ENCODE measurements around the gene LEMD3. TPM values are rescaled to one million over a fixed set of nuclear protein-coding genes. Genes with fewer than 3 reads are reported as not detected.
A peak's percentile ranks its signal among the peaks of the same experiment; 100 is the strongest.

The LEMD3 gene
- total RNA-seq, result 10 to 100 TPM; 38.3 to 57.3 (median 50.3) TPM

DNA sequence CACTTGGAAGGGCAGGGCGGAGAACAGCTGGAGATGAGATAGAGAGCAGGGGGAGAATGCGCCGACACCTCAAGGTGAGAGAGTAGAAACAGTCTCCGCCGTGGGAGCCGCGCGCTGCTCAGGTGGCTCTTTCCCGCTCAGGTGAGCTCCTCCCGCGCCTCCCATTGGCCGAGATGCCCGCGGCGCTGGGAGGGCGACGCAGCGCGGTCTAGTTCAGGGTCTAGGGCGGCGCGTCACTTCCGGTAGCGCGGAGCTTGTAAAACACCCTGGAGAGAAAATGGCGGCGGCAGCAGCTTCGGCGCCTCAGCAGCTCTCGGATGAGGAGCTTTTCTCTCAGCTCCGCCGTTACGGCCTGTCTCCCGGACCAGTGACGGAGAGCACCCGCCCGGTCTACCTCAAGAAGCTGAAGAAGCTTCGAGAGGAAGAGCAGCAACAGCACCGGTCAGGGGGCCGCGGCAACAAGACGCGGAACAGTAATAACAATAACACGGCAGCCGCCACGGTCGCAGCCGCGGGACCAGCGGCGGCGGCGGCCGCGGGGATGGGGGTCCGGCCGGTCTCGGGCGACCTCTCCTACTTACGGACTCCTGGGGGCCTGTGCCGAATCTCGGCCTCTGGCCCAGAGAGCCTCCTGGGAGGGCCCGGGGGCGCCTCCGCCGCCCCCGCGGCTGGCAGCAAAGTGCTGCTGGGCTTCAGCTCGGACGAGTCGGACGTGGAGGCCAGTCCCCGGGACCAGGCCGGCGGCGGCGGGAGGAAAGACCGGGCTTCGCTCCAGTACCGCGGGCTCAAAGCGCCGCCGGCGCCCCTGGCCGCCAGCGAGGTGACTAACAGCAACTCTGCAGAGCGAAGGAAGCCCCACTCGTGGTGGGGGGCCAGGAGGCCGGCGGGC is at the start of gene LEMD3:
Gene LEMD3, plus strand, starts transcription at position 264 of the 889 bp plus-strand sequence. Its CDS starts 14 bp downstream, at position 278.
- TF ChIP-seq, protein P1, sequence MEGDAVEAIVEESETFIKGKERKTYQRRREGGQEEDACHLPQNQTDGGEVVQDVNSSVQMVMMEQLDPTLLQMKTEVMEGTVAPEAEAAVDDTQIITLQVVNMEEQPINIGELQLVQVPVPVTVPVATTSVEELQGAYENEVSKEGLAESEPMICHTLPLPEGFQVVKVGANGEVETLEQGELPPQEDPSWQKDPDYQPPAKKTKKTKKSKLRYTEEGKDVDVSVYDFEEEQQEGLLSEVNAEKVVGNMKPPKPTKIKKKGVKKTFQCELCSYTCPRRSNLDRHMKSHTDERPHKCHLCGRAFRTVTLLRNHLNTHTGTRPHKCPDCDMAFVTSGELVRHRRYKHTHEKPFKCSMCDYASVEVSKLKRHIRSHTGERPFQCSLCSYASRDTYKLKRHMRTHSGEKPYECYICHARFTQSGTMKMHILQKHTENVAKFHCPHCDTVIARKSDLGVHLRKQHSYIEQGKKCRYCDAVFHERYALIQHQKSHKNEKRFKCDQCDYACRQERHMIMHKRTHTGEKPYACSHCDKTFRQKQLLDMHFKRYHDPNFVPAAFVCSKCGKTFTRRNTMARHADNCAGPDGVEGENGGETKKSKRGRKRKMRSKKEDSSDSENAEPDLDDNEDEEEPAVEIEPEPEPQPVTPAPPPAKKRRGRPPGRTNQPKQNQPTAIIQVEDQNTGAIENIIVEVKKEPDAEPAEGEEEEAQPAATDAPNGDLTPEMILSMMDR (IDR thresholded peaks at IDR 0.05), result peak in 1 of 5 experiments; percentile 13
- TF ChIP-seq POLR2A (IDR thresholded peaks at IDR 0.05) (peak; percentile 69 to 90), EP300 (IDR thresholded peaks at IDR 0.05) (peak; percentile 21 to 95)
- Histone ChIP-seq H3K27me3 (no peaks in the 10 kb centered on the region), H3K4me1 (peaks cover 0 to 48% (median 30%) of the 10 kb centered on the region in 4 donors), H3K27ac (peak within 1 kb of the TSS; percentile 92 to 97 (median 95)), H3K4me3 (peak within 1 kb of the TSS; percentile 87 to 99 (median 90)), H3K9me3 (no peaks in the 10 kb centered on the region), H3K36me3 (no peaks in the 10 kb centered on the region)
- DNase-seq (ENCODE audit: low spot score in 2 of 2), result peak; percentile 86 to 90
- WGBS, 2 donors, result 0 to 1% methylated on average over 39 to 69 of the region's 91 CpGs

DNA sequence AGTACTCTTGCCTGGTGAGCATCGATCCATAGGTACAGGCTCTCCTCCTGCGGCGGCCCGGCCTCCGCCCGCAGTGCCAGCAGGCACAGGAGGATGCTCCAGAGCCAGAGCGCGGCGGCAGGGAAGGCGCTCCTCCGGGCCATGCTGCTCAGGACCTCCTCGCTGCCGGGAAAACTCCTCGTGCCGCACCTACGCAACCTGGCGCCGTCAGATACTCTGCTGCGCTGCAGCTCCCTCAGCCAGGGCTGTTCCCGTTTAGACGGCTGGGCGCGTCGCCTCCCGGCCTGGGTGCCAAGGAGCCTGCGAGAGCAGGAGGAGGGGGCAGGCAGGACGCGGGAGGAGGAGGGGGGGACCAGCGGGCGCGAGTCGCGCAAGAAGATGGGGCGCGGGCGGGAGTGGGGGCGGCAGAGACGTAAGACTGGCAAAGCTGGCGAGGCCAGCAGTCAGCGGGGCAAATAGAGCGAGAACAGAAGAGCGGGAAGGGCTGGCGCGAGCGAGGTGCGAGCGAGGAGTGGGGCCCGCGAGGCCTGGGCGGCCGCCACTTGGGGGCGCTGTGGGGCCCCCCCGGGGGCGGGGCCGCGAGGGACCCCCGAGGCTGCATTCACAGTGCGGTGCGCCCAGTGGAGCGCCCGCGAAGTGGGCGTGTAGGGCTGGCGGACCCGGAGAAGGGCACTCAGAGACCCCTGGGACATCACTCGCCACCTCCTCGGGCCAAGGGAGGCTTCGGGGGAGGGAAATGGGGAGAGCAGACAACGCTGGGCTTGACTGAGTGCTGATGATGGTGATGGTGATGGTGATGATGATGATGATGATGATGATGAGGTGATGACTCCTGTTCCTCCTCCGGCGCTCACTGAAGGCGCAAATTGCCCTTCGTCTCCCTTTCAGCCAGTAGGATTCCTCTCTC is 48.1 kb upstream of the LEMD3 start, which contains the start of gene WIF1:
Gene WIF1, minus strand, starts transcription at position 257 of the 907 bp plus-strand sequence. Its CDS starts 114 bp downstream, at position 143.
- no peak within 1 kb of the TSS for H3K27ac ChIP-seq
- H3K9me3 ChIP-seq, result no peaks in the 10 kb centered on the region
- no peak for DNase-seq (ENCODE audit: low spot score in 2 of 2)
- peaks cover 0 to 92% of the 10 kb centered on the region in 2 donors for H3K27me3 ChIP-seq
- H3K4me3 ChIP-seq, result peak within 1 kb of the TSS in 3 of 4 donors; percentile 25 to 34 (median 30)
- no peaks in the 10 kb centered on the region for H3K36me3 ChIP-seq
- H3K4me1 ChIP-seq, result peaks cover 0 to 17% (median 7%) of the 10 kb centered on the region in 4 donors
- TF ChIP-seq EP300 (IDR thresholded peaks at IDR 0.05) (no peak), POLR2A (IDR thresholded peaks at IDR 0.05) (no peak)
- TF ChIP-seq, protein P1 (IDR thresholded peaks at IDR 0.05), result peak in 1 of 5 experiments; percentile 10
- WGBS, 2 donors, result 5 to 6% methylated on average over 69 to 73 of the region's 73 CpGs

DNA sequence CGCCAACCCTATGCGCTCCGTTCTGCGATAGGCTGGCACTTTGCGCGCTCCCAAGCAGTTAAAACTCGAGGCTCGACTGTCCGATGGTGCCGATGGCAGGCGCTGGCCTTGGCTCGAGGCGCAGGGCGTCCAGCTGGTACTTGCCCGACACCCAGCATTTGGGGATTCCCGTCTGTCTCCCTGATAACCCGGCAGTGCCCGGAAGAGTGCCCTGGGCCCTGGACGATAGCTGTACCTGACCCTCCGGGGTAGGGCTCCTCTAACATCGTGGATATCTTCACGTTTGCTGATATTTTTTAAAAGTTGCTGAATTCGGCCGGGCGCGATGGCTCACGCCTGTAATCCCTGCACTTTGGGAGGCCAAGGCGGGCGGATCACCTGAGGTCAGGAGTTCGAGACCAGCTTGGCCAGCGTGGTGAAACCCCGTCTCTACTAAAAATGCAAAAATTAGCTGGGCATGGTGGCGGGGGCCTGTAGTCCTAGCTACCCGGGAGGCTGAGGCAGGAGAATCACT is 47.4 kb upstream of the LEMD3 start:
- TF ChIP-seq, protein P1 (IDR thresholded peaks at IDR 0.05), result no peak
- TF ChIP-seq POLR2A (IDR thresholded peaks at IDR 0.05) (no peak), EP300 (IDR thresholded peaks at IDR 0.05) (no peak)
- WGBS, 2 donors, result 87 to 90% methylated on average over 34 of the region's 34 CpGs
- Histone ChIP-seq H3K27ac (no peak overlapping the region), H3K4me1 (peaks cover 0 to 17% (median 7%) of the 10 kb centered on the region in 4 donors), H3K4me3 (no peak overlapping the region), H3K36me3 (no peaks in the 10 kb centered on the region), H3K27me3 (peaks cover 0 to 87% of the 10 kb centered on the region in 2 donors), H3K9me3 (no peaks in the 10 kb centered on the region)
- no peak for DNase-seq (ENCODE audit: low spot score in 2 of 2)

DNA sequence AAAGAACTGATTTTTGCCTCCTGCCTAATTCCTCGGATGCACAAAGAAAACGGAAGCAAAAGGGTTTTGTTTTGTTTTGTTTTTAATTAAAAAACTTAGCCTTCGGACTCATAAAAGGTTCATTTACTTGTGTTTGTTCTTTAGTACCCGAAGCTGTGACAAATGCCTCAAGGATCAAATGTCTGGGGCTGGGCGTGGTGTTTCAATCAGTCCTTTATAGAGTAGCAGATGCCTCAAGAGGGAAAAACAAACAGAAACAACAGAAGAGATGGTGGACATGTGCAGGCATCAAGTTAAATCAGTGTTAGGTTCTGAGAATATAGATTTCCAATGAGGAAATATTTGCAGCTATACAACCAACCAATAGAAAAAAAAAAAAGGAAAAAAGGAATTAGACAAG is 46.7 kb upstream of the LEMD3 start:
- WGBS, 2 donors, result 40 to 43% methylated on average over 5 of the region's 5 CpGs
- H3K27me3 ChIP-seq, result peaks cover 0 to 80% of the 10 kb centered on the region in 2 donors

More for the DNA sequence above, 46.7 kb upstream of the LEMD3 start:
- Histone ChIP-seq H3K36me3 (no peaks in the 10 kb centered on the region), H3K4me1 (peaks cover 0 to 17% (median 7%) of the 10 kb centered on the region in 4 donors), H3K9me3 (no peaks in the 10 kb centered on the region), H3K27ac (no peak overlapping the region), H3K4me3 (no peak overlapping the region)
- DNase-seq (ENCODE audit: low spot score in 2 of 2), result no peak
- no peak for TF ChIP-seq POLR2A (IDR thresholded peaks at IDR 0.05)
- TF ChIP-seq, protein P1 (IDR thresholded peaks at IDR 0.05), result no peak
- no peak for TF ChIP-seq EP300 (IDR thresholded peaks at IDR 0.05)

Measured in tibial nerve (tissue), 4 donors.